SU-DHL-6 (cell line): ENCODE results near the gene OPA3.

Experiments used
- CTCF ChIP-seq: fragments of 200-600 bp; sonication (generic); IDR thresholded peaks from one replicate; pipeline ENCODE4 v1.5.1; 2017; ENCODE audit warnings: antibody characterized with exemption, mild to moderate bottlenecking, low read length, moderate library complexity; ENCODE audit not compliant: insufficient read depth, poor library complexity, severe bottlenecking
- EZH2phosphoT487 ChIP-seq: fragments of 200-600 bp; sonication (generic), shearing (Covaris generic); conservative IDR thresholded peaks from 2 replicates; pipeline ENCODE4 v1.6.1; 2018; ENCODE audit warnings: mild to moderate bottlenecking, antibody characterized with exemption, low read length, moderate library complexity, mixed read lengths

GRCh38 chr19:45507872-45508416 lies 76.7 kb downstream of the OPA3 start:
- TF ChIP-seq CTCF: no peak
- no peak for TF ChIP-seq EZH2phosphoT487
